ENCODE results near the gene GIMAP2. TPM values are rescaled to one million over a fixed set of nuclear protein-coding genes. Genes with fewer than 3 reads are reported as not detected.
A peak's percentile ranks its signal among the peaks of the same experiment; 100 is the strongest.

The GIMAP2 gene
- total RNA-seq, 4 donors from 2014 or later, result 2.0 to 8.2 (median 2.9) TPM

DNA sequence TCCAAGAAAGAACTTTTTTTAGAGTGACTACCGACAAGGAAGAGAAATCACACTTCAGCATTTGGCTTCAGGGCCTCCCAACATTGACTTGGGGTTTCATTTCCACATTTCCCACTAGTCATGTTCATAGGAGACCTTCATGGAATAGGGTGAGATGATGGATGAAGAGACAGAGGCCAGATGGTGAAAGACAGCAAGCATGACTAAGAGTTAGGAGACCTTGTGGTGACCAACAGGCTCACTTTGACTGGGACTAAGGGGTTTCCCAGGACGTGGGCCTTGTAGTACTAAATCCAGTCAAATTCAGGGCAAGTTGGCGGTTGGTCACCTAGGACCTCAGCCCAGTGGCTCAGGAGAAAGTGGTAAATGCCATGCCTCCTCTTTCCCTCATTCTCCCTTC lies 48.7 kb downstream of the GIMAP2 start:
- peaks cover 5% of the 10 kb centered on the region for H3K4me1 ChIP-seq

DNA sequence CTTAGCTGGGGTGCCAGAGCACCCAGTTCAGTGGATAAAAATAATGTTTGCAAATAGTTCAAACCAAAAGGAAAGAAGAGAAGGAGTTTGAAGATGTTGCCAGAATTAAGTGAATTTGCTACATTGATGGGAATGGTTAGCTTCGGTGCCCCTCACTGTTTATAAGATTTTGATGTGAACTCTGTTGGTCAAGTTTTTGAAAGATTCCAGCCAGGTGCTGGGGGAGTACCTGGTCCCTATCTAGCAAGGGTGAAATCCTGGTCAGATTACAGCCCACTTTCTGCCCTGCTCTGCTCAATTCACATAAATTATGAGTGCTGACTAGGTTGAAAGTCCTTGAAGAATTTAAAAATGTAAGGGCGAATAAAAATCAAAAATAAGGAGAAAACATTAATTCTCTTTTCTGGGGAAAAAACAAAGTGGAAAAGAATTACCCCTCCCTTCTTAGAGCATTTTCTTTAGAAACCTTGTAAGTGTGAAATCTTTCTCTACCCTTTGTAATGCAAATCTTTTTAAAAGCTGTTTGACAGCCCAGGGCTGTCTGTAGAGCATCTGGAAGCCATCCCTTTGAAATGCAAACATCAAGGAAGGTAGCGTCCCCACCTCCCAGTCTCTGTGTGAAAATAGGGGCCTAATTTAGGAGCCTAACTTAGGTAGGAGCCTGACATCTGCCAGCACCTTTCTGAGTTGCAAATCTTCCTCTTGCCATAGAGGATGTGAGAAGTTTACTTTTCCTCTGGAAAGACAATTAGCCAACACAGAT lies 50.3 kb downstream of the GIMAP2 start:
- no peak for DNase-seq (ENCODE audit: low spot score in 2 of 2)
- H3K27me3 ChIP-seq, result no peaks in the 10 kb centered on the region
- peaks cover 5% of the 10 kb centered on the region for H3K4me1 ChIP-seq
- 56% methylated on average over 3 of the region's 3 CpGs for WGBS
- no peaks in the 10 kb centered on the region for H3K36me3 ChIP-seq
- no peak overlapping the region for H3K4me3 ChIP-seq
- TF ChIP-seq EP300 (IDR thresholded peaks at IDR 0.05) (no peak), POLR2A (IDR thresholded peaks at IDR 0.05) (no peak), POLR2AphosphoS5 (IDR thresholded peaks at IDR 0.05) (no peak)
- TF ChIP-seq, protein P1, sequence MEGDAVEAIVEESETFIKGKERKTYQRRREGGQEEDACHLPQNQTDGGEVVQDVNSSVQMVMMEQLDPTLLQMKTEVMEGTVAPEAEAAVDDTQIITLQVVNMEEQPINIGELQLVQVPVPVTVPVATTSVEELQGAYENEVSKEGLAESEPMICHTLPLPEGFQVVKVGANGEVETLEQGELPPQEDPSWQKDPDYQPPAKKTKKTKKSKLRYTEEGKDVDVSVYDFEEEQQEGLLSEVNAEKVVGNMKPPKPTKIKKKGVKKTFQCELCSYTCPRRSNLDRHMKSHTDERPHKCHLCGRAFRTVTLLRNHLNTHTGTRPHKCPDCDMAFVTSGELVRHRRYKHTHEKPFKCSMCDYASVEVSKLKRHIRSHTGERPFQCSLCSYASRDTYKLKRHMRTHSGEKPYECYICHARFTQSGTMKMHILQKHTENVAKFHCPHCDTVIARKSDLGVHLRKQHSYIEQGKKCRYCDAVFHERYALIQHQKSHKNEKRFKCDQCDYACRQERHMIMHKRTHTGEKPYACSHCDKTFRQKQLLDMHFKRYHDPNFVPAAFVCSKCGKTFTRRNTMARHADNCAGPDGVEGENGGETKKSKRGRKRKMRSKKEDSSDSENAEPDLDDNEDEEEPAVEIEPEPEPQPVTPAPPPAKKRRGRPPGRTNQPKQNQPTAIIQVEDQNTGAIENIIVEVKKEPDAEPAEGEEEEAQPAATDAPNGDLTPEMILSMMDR (IDR thresholded peaks at IDR 0.05), result no peak
- H3K9me3 ChIP-seq, result no peaks in the 10 kb centered on the region
- H3K27ac ChIP-seq, result no peak overlapping the region

More for the DNA sequence above, 48.7 kb downstream of the GIMAP2 start:
- Histone ChIP-seq H3K27me3 (no peaks in the 10 kb centered on the region), H3K36me3 (no peaks in the 10 kb centered on the region), H3K4me3 (no peak overlapping the region), H3K9me3 (no peaks in the 10 kb centered on the region), H3K27ac (no peak overlapping the region)
- no peak for DNase-seq (ENCODE audit: low spot score in 2 of 2)
- no peak for TF ChIP-seq POLR2A (IDR thresholded peaks at IDR 0.05)
- TF ChIP-seq, protein P1 (IDR thresholded peaks at IDR 0.05), result no peak
- no peak for TF ChIP-seq POLR2AphosphoS5 (IDR thresholded peaks at IDR 0.05)
- TF ChIP-seq EP300 (IDR thresholded peaks at IDR 0.05), result no peak
- 78% methylated on average over 3 of the region's 3 CpGs for WGBS

DNA sequence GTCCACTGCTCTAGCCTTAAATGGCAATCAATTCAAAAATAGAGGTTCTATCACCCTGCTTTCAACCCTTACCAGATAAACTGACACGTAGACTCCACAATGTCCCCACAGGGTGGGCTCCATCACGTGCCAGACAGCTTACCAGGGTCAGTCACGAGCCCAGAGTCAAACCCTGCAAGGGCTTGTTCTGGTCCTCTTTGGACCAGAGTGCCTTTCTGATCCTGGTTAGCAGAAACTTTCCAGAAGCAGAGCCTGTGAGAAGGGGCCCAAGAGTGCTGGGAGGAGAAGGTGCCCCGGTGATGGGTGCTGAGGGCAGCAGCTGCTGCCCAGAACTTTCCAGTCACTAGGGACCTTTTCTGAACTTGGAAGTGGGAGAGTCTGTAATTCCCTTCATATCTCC lies 51.4 kb downstream of the GIMAP2 start:
- no peaks in the 10 kb centered on the region for H3K36me3 ChIP-seq
- no peaks in the 10 kb centered on the region for H3K9me3 ChIP-seq
- 58% methylated on average over 4 of the region's 4 CpGs for WGBS
- H3K4me1 ChIP-seq, result peaks cover 5% of the 10 kb centered on the region
- DNase-seq (ENCODE audit: low spot score in 2 of 2), result no peak
- no peak for TF ChIP-seq POLR2A (IDR thresholded peaks at IDR 0.05)
- TF ChIP-seq, protein P1 (IDR thresholded peaks at IDR 0.05), result no peak
- TF ChIP-seq EP300 (IDR thresholded peaks at IDR 0.05), result no peak
- TF ChIP-seq POLR2AphosphoS5 (IDR thresholded peaks at IDR 0.05), result no peak
- peak overlapping the region; percentile 53 for H3K27ac ChIP-seq
- peak overlapping the region; percentile 48 for H3K4me3 ChIP-seq
- no peaks in the 10 kb centered on the region for H3K27me3 ChIP-seq

DNA sequence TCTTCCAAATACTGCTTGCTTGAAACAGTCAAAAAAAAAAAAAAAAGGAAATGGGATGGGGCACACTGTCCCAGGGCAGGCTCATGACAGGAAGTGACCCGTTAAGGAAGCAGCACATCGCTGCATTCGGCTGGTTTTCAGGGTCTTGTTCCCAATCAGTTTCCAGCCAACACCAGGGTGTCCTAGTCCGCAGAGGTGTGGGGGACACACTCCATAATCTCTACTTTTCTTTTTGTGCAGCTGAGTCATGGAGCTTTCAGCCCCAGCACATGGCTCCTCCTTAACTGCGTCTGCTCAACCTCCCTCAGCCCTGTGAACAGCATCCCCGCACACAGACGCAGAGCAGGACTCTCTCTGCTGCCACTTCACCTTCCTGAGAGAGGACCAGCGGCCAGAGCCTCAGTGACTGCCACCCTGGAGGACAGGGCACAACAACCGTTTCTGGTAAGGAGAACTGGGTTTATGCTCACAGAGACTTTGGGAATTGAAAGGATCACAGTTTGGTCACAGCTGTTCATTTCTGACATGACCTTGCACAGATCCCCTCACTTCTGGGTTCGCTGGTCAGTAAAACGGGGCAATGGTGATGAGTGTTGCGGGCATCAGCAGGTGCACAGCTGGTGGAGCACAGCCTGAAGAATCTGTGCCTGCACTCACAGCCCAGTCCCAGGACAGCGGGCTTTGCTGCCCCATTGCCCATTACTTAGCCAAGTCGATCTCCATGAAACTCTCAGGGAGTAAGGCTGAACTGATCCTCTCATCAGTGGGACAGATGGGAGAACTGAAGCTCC lies 52.0 kb downstream of the GIMAP2 start, which contains the start of gene GIMAP5:
Gene GIMAP5, plus strand, starts transcription at position 154 of the 791 bp plus-strand sequence. CDS start 3,467 bp downstream, outside the sequence.
- H3K9me3 ChIP-seq, result no peaks in the 10 kb centered on the region
- no peak for DNase-seq (ENCODE audit: low spot score in 2 of 2)
- TF ChIP-seq EP300 (IDR thresholded peaks at IDR 0.05), result no peak
- no peak for TF ChIP-seq POLR2A (IDR thresholded peaks at IDR 0.05)
- TF ChIP-seq, protein P1 (IDR thresholded peaks at IDR 0.05), result no peak
- peak in 1 of 3 donors; percentile 29 for TF ChIP-seq POLR2AphosphoS5 (IDR thresholded peaks at IDR 0.05)
- H3K27me3 ChIP-seq, result no peaks in the 10 kb centered on the region
- H3K36me3 ChIP-seq, result no peaks in the 10 kb centered on the region
- WGBS, result 59% methylated on average over 11 of the region's 14 CpGs
- H3K4me3 ChIP-seq, result peak within 1 kb of the TSS; percentile 48
- peak within 1 kb of the TSS; percentile 68 for H3K27ac ChIP-seq
- H3K4me1 ChIP-seq, result peaks cover 5% of the 10 kb centered on the region

DNA sequence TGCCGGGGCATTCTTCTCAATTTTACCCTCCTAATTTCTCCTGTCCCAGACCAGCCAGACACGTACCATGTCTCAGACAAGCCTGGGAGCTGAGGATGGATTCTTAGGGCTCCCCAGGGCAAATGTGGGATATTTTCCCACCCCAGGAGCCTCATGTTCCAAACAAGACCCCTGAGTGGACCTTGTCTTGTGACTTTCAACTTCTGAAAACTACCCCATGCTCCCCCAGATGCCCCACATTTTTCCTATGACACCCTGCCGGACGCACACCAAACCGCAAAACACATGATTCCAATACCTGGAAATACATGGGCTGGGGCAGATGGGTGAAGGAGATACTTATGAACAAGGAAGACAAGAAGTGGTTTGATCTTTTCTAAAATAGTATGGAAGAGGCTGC lies 52.6 kb downstream of the GIMAP2 start:
- no peaks in the 10 kb centered on the region for H3K27me3 ChIP-seq
- H3K4me3 ChIP-seq, result peak overlapping the region; percentile 48
- no peak for DNase-seq (ENCODE audit: low spot score in 2 of 2)
- H3K36me3 ChIP-seq, result peaks cover under 1% of the 10 kb centered on the region
- WGBS, result 58% methylated on average over 5 of the region's 5 CpGs
- H3K27ac ChIP-seq, result peak overlapping the region; percentile 68
- H3K9me3 ChIP-seq, result no peaks in the 10 kb centered on the region
- peaks cover 5% of the 10 kb centered on the region for H3K4me1 ChIP-seq
- TF ChIP-seq POLR2AphosphoS5 (IDR thresholded peaks at IDR 0.05) (no peak), EP300 (IDR thresholded peaks at IDR 0.05) (no peak), POLR2A (IDR thresholded peaks at IDR 0.05) (no peak)
- TF ChIP-seq, protein P1 (IDR thresholded peaks at IDR 0.05), result no peak
